Neutrophil (primary cell): ENCODE data around the gene NDUFB10.
A peak's percentile ranks its signal among the peaks of the same experiment; 100 is the strongest.

Experiments
- H3K27ac ChIP-seq: fragments of 200-600 bp; sonication (generic); 2 replicates; pipeline ENCODE4 v1.5.1; 2016; ENCODE audit warnings: mild to moderate bottlenecking, moderate library complexity
- H3K27me3 ChIP-seq: fragments of 200-600 bp; sonication (generic); 2 replicates; pipeline ENCODE4 v1.6.0; 2016; ENCODE audit warnings: mild to moderate bottlenecking
- H3K36me3 ChIP-seq: fragments of 200-600 bp; sonication (generic); 2 replicates; pipeline ENCODE4 v1.5.1; 2017
- H3K4me1 ChIP-seq, 2 experiments: fragments of 200-600 bp in 1 of 2; sonication (generic) in 1 of 2; 1 replicate in 1 of 2; 2 replicates in 1 of 2; pipeline versions ENCODE4 v1.5.1 to v1.6.1; 2013 to 2016; ENCODE audit warnings: low read depth in 1 of 2, low read length in 1 of 2, mild to moderate bottlenecking in 1 of 2, moderate library complexity in 1 of 2; ENCODE audit not compliant: control insufficient read depth in 1 of 2, insufficient read depth in 1 of 2
- H3K4me3 ChIP-seq, 2 experiments: fragments of 200-600 bp in 1 of 2; sonication (generic) in 1 of 2; 1 replicate in 1 of 2; 2 replicates in 1 of 2; pipeline ENCODE4 v1.5.1; 2013 to 2016; ENCODE audit warnings: low read depth in 1 of 2, low read length in 1 of 2, mild to moderate bottlenecking in 1 of 2, moderate library complexity in 1 of 2
- H3K9me3 ChIP-seq: fragments of 200-600 bp; sonication (generic); 2 replicates; pipeline ENCODE4 v1.5.1; 2016
- TF ChIP-seq, protein P1 (sequence below): fragments of 200-600 bp; sonication (generic); IDR thresholded peaks from 2 replicates; pipeline ENCODE4 v1.5.1; 2016; ENCODE audit warnings: antibody characterized with exemption

NDUFB10 gene

DNA sequence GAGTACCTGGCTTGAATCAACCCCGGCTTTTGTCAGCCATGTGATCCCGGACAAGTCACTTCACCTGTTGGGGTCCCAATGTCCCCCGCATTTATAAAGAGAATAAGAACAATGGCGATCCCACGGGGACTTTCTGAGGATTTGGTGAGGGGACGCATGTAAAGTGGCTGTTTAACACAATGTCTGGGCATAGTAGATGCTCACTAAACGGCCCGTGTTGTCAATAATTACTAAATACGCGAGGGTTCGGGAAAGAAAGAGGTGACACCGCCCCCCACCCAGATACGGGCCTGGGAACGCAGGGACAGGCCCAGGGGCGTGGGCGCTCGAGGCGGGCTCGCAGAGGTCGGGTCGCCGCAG is 32.2 kb downstream of the NDUFB10 start:
- no peaks in the 10 kb centered on the region for H3K36me3 ChIP-seq
- peak overlapping the region; percentile 69 for H3K27ac ChIP-seq
- peak overlapping the region; percentile 70 to 71 for H3K4me3 ChIP-seq
- peaks cover 64% of the 10 kb centered on the region for H3K27me3 ChIP-seq
- H3K9me3 ChIP-seq, result peaks cover 5% of the 10 kb centered on the region
- TF ChIP-seq, protein P1, sequence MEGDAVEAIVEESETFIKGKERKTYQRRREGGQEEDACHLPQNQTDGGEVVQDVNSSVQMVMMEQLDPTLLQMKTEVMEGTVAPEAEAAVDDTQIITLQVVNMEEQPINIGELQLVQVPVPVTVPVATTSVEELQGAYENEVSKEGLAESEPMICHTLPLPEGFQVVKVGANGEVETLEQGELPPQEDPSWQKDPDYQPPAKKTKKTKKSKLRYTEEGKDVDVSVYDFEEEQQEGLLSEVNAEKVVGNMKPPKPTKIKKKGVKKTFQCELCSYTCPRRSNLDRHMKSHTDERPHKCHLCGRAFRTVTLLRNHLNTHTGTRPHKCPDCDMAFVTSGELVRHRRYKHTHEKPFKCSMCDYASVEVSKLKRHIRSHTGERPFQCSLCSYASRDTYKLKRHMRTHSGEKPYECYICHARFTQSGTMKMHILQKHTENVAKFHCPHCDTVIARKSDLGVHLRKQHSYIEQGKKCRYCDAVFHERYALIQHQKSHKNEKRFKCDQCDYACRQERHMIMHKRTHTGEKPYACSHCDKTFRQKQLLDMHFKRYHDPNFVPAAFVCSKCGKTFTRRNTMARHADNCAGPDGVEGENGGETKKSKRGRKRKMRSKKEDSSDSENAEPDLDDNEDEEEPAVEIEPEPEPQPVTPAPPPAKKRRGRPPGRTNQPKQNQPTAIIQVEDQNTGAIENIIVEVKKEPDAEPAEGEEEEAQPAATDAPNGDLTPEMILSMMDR, result no peak
- peaks cover 19 to 28% of the 10 kb centered on the region in 2 experiments for H3K4me1 ChIP-seq

DNA sequence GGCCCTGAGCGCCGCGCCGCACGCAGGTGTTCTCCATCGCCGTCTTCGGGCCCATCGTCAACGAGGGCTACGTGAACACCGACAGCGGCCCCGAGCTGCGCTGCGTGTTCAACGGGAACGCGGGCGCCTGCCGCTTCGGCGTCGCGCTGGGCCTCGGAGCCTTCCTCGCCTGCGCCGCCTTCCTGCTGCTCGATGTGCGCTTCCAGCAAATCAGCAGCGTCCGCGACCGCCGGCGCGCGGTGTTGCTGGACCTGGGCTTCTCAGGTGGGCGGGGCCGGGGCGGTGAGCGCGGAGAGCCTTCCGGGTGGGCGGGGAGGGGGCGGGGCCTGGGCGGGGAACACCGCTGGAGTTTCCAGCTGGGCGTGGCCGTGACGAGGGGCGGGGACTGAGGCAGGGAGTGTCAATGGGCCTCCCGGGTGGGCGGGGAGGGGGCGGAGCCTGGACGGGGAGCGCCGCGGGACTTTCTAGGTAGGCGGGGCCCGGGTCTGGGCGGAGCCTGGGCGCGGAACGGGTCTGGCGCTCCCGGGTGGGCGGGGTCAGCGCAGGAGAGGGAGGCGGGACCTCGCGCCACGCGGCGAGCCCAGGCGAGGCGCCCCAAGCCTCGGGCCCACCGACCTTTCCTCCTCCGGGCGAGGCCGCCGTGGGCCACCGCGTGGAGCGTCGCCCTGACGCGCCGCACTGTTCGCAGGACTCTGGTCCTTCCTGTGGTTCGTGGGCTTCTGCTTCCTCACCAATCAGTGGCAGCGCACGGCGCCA is 32.8 kb downstream of the NDUFB10 start:
- peaks cover 19 to 28% of the 10 kb centered on the region in 2 experiments for H3K4me1 ChIP-seq
- peaks cover 64% of the 10 kb centered on the region for H3K27me3 ChIP-seq
- H3K9me3 ChIP-seq, result peaks cover 5% of the 10 kb centered on the region
- H3K4me3 ChIP-seq, result peak overlapping the region; percentile 70 to 71
- TF ChIP-seq, protein P1, result peak; percentile 36
- H3K27ac ChIP-seq, result peak overlapping the region; percentile 69
- peaks cover 5% of the 10 kb centered on the region for H3K36me3 ChIP-seq

DNA sequence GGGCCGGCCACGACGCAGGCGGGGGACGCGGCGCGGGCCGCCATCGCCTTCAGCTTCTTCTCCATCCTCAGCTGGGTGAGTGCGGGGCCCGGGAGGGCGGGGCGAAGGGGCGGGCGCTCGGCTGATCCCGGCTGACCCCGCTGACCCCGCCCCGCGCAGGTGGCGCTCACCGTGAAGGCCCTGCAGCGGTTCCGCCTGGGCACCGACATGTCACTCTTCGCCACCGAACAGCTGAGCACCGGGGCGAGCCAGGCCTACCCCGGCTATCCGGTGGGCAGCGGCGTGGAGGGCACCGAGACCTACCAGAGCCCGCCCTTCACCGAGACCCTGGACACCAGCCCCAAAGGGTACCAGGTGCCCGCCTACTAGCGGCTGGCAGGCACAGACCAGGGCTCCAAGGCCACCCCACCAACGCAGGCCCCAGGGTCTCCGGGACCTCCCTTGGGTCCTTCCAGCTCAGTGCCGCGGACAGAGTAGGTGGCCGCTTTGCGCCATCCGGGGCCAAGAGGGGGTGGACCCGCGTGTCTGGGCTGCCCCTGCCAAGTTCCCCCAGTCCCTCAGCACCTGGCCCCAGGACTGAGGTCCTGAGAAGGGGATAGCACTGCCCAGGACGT is 33.5 kb downstream of the NDUFB10 start:
- Histone ChIP-seq H3K4me3 (peak overlapping the region; percentile 61 to 70), H3K27ac (peak overlapping the region; percentile 69), H3K36me3 (peaks cover 12% of the 10 kb centered on the region)

DNA sequence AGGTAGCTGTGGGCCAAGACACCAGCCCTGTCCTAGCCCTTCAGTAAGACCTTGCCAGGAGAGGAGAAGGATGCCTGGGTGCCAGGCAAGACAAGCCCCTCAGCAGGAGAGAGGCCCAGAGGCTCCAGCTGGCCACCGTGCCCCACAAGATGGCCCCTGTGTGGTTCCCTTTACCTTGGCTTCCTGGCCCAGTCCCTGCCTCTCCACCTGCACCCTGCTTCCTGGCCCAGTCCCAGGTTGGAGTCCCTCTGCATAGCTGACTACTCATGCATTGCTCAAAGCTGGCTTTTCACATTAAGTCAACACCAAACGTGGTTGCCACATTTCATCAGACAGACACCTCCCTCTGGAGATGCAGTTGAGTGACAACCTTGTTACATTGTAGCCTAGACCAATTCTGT is 34.4 kb downstream of the NDUFB10 start:
- TF ChIP-seq, protein P1, result no peak
- Histone ChIP-seq H3K36me3 (peaks cover 21% of the 10 kb centered on the region), H3K4me3 (no peak overlapping the region), H3K27ac (no peak overlapping the region), H3K4me1 (peaks cover 19 to 28% of the 10 kb centered on the region in 2 experiments), H3K27me3 (peaks cover 52% of the 10 kb centered on the region), H3K9me3 (peaks cover 5% of the 10 kb centered on the region)

More for the DNA sequence above, 33.5 kb downstream of the NDUFB10 start:
- peaks cover 61% of the 10 kb centered on the region for H3K27me3 ChIP-seq
- TF ChIP-seq, protein P1, result no peak
- H3K4me1 ChIP-seq, result peaks cover 19 to 28% of the 10 kb centered on the region in 2 experiments
- H3K9me3 ChIP-seq, result peaks cover 5% of the 10 kb centered on the region

DNA sequence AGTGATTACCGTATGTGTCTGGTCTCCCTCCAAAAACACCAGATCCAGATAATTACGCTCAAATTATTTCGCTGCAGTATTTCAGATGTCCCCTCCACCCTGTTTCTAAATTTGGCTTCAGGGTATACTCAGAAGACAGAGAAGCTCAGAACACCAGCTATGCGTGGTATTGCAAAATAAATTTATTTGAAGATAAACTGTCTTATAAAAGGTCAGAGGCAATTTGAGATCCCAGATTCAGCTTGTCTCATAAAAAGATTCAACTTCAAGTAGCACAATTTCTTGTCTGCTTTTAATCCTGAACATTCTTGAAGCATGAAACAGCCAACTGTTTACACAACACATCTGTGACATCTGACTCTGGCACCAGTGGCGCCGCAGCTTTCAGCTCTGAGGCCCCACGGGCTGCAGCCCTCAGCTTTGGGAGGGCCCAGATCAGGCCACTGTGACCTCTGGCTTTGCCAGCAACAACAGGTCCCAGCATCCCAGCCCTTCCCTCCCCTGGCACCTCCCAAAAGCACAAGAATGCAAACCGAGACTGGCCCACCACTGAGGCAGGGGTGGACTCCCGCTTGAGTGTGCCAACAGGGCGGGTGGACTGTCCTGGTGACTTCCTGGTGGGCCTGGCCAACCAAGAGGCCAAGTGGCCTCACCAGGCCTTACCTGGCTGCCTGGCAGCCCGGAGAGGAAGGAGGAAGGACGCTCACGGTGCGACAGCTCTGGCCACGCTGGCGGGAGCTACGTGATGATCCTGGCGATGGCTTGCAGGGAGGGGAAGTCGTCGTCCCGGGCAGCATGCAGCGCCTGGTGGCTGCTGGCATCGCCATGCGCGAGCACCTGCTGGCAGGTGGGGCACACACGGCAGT is 38.4 kb downstream of the NDUFB10 start:
- TF ChIP-seq, protein P1, result no peak
- H3K4me3 ChIP-seq, result no peak overlapping the region
- no peak overlapping the region for H3K27ac ChIP-seq
- peaks cover 12% of the 10 kb centered on the region for H3K27me3 ChIP-seq
- peaks cover 60% of the 10 kb centered on the region for H3K36me3 ChIP-seq
- peaks cover under 1% of the 10 kb centered on the region for H3K9me3 ChIP-seq
- no peaks in the 10 kb centered on the region for H3K4me1 ChIP-seq
